CD8-positive, alpha-beta memory T cell (primary cell): Measurements from ENCODE around the gene UVRAG. TPM values are rescaled to one million over a fixed set of nuclear protein-coding genes. Genes with fewer than 3 reads are reported as not detected.

Experiments used
- CTCF ChIA-PET: fragments of 350-600 bp; sonication (Branson Sonifier 250); formaldehyde crosslinking; loops from one replicate; lab custom pipeline; 2021; ENCODE audit warnings: antibody characterized with exemption; lab: Charles Lee
- POLR2A ChIA-PET: fragments of 350-600 bp; sonication (Branson Sonifier 250); formaldehyde crosslinking; loops from one replicate; lab custom pipeline; 2021; ENCODE audit warnings: antibody characterized with exemption; lab: Charles Lee
- DNase-seq, 5 donors: peaks; one replicate each; pipeline versions ENCODE4 v3.0.0 to v3.0.0-alpha.2; 2020 to 2022; ENCODE audit warnings: mixed read lengths in 1 of 5
- H3K27ac ChIP-seq: one replicate; pipeline ENCODE4 v1.7.0; 2013; ENCODE audit warnings: low read depth, mild to moderate bottlenecking, low read length, moderate library complexity
- H3K27me3 ChIP-seq: 2 replicates; pipeline ENCODE4 v1.7.0; 2013; ENCODE audit warnings: low read length, mild to moderate bottlenecking; ENCODE audit not compliant: insufficient read depth, poor library complexity, severe bottlenecking
- H3K36me3 ChIP-seq: 2 replicates; pipeline ENCODE4 v1.7.0; 2013; ENCODE audit warnings: mild to moderate bottlenecking, low read length, moderate library complexity; ENCODE audit not compliant: insufficient read depth
- H3K4me1 ChIP-seq: 2 replicates; pipeline ENCODE4 v1.7.0; 2013; ENCODE audit warnings: mild to moderate bottlenecking, low read length, moderate library complexity; ENCODE audit not compliant: insufficient read depth
- H3K4me3 ChIP-seq: 2 replicates; pipeline ENCODE4 v1.7.0; 2013; ENCODE audit warnings: mild to moderate bottlenecking, low read length
- H3K9me3 ChIP-seq: 2 replicates; pipeline ENCODE4 v1.7.0; 2013; ENCODE audit warnings: mild to moderate bottlenecking, low read length
- H3K27ac Mint-ChIP-seq, 8 donors: one replicate each; pipeline ENCODE4 v1.8.0; 2020 to 2021; ENCODE audit warnings: mixed read lengths in 8 of 8, mild to moderate bottlenecking in 6 of 8, inconsistent platforms in 3 of 8, moderate library complexity in 3 of 8
- H3K27me3 Mint-ChIP-seq, 2 donors: one replicate each; pipeline ENCODE4 v1.8.0; 2020 to 2021; ENCODE audit warnings: mixed read lengths in 2 of 2, mild to moderate bottlenecking in 1 of 2, moderate library complexity in 1 of 2
- H3K36me3 Mint-ChIP-seq, 3 donors: one replicate each; pipeline ENCODE4 v1.8.0; 2020 to 2021; ENCODE audit warnings: mixed read lengths in 3 of 3, inconsistent platforms in 1 of 3, mild to moderate bottlenecking in 1 of 3
- H3K4me1 Mint-ChIP-seq, 3 donors: one replicate each; pipeline ENCODE4 v1.8.0; 2020 to 2021; ENCODE audit warnings: mixed read lengths in 3 of 3, inconsistent platforms in 1 of 3, mild to moderate bottlenecking in 1 of 3
- H3K4me3 Mint-ChIP-seq, 7 donors: one replicate each; pipeline ENCODE4 v1.8.0; 2020 to 2021; ENCODE audit warnings: mixed read lengths in 7 of 7, mild to moderate bottlenecking in 6 of 7, moderate library complexity in 4 of 7, inconsistent platforms in 2 of 7
- H3K9me3 Mint-ChIP-seq, 5 donors: one replicate each; pipeline ENCODE4 v1.8.0; 2020 to 2022; ENCODE audit warnings: mixed read lengths in 5 of 5, mild to moderate bottlenecking in 3 of 5, moderate library complexity in 2 of 5, inconsistent platforms in 1 of 5
- polyA plus RNA-seq: library from polyadenylated mRNA; unstranded; fragments of 300-500 nt; fragmentation: Illumina TruSeq; gene quantifications from one replicate; pipeline ENCODE4 v1.2.3, GENCODE V29; 2021
- total RNA-seq, 2 experiments: library from RNA; stranded (reverse); gene quantifications; one replicate each; pipeline ENCODE4 v1.2.3, GENCODE V29; 2021

The UVRAG gene
- total and polyA plus RNA-seq, 3 experiments from 2014 or later: 17.1 to 20.9 (median 18.0) TPM

- Mint-ChIP-seq H3K9me3 (no peaks in the 10 kb centered on the region), H3K36me3 (peaks cover 11 to 24% (median 23%) of the 10 kb centered on the region in 3 donors), H3K27me3 (no peaks in the 10 kb centered on the region), H3K4me3 (no peak overlapping the region), H3K4me1 (peaks cover 11 to 21% (median 15%) of the 10 kb centered on the region in 3 donors), H3K27ac (no peak overlapping the region)
- CTCF ChIA-PET: no interaction called here
- H3K4me1 ChIP-seq: no peaks in the 10 kb centered on the region
- no peak for DNase-seq
- no peaks in the 10 kb centered on the region for H3K27me3 ChIP-seq
- H3K9me3 ChIP-seq: no peaks in the 10 kb centered on the region
- H3K4me3 ChIP-seq: no peak overlapping the region
- no peaks in the 10 kb centered on the region for H3K36me3 ChIP-seq
- POLR2A ChIA-PET: no interaction called here
- H3K27ac ChIP-seq: no peak overlapping the region
Measured at GRCh38 chr11:75993126-75993525, 178.1 kb downstream of the UVRAG start.

GRCh38 chr11:75994616-75995015 lies 179.6 kb downstream of the UVRAG start:
- DNase-seq: no peak
- Histone ChIP-seq H3K4me1 (no peaks in the 10 kb centered on the region), H3K4me3 (no peak overlapping the region), H3K36me3 (no peaks in the 10 kb centered on the region), H3K27ac (no peak overlapping the region), H3K27me3 (no peaks in the 10 kb centered on the region), H3K9me3 (no peaks in the 10 kb centered on the region)
- H3K4me3 Mint-ChIP-seq: no peak overlapping the region
- POLR2A ChIA-PET: no interaction called here
- H3K27ac Mint-ChIP-seq: no peak overlapping the region
- CTCF ChIA-PET: no interaction called here
- H3K9me3 Mint-ChIP-seq: peaks cover 0 to 4% (median 0%) of the 10 kb centered on the region in 5 donors
- peaks cover 6 to 10% (median 9%) of the 10 kb centered on the region in 3 donors for H3K4me1 Mint-ChIP-seq
- no peaks in the 10 kb centered on the region for H3K27me3 Mint-ChIP-seq
- peaks cover 13 to 21% (median 17%) of the 10 kb centered on the region in 3 donors for H3K36me3 Mint-ChIP-seq

DNA sequence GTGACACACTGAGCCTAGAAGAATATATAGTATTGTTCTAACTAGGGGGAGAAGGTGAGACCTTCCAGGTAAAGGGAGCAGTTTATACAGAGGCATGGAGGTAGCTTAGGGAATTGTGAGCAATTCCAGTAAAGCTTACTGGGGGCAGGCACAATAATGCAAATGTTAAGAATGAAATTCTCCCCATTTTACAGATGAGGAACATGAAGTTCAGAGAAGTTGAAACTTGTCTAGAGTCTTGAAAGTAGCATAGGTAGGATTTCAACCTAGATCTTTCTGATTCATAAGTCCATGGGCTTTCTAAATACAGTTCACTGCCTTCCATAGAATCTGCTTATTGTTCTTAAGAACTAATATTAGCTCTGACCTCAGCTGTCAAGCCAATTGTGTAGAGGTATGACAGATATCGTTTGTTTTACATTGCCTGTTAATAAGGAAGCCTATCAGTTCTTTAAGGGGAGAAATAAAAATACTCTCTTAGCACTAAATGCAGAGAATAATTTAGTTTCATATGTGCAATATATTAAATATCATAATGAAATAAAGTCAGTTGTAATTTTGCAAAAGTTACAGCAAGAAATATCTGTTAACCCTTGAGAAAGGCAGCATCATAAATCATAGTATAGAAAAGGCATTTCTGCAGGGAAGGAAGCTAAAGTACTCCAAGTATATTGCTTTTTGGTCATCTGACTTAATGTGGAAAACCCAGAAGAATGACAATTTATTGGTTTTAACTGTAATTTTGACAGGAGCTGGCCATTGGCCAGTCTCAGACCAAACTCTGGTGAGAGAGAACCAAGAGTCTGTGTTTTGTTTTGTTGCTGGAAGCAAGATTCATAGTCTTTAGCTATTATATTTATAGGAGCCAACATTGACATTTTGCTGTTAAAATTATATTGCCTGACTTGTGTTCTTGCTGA lies 181.8 kb downstream of the UVRAG start:
- DNase-seq: no peak
- peaks cover 7 to 19% (median 13%) of the 10 kb centered on the region in 5 donors for H3K9me3 Mint-ChIP-seq
- no peak overlapping the region for H3K4me3 ChIP-seq
- POLR2A ChIA-PET: no interaction called here
- H3K9me3 ChIP-seq: no peaks in the 10 kb centered on the region
- peaks cover 22 to 35% (median 34%) of the 10 kb centered on the region in 3 donors for H3K36me3 Mint-ChIP-seq
- no peaks in the 10 kb centered on the region for H3K36me3 ChIP-seq
- no peak overlapping the region for H3K27ac Mint-ChIP-seq
- H3K27me3 Mint-ChIP-seq: no peaks in the 10 kb centered on the region
- no peak overlapping the region for H3K27ac ChIP-seq
- H3K4me3 Mint-ChIP-seq: no peak overlapping the region
- H3K4me1 Mint-ChIP-seq: no peaks in the 10 kb centered on the region
- no peaks in the 10 kb centered on the region for H3K27me3 ChIP-seq
- CTCF ChIA-PET: no interaction called here
- H3K4me1 ChIP-seq: no peaks in the 10 kb centered on the region

DNA sequence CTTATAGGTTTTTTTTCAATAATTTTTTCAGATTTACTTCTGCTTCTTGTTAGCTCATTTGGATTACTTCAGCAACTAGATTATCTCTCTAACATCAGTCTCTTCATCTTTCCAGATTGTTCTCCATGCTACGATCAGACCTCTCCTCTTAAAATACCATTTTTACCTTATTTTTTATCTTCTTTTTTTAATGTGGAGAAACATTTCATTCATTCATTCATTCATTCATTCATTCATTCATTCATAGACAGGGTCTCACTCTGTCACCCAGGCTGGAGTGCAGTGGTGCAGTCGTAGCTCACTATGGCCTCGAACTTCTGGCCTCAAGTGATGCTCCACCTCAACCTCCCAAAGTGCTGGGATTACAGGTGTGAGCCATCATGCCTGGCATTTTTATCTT lies 189.4 kb downstream of the UVRAG start:
- Histone ChIP-seq H3K36me3 (peaks cover 6% of the 10 kb centered on the region), H3K9me3 (no peaks in the 10 kb centered on the region), H3K27me3 (no peaks in the 10 kb centered on the region), H3K4me1 (no peaks in the 10 kb centered on the region), H3K4me3 (no peak overlapping the region), H3K27ac (no peak overlapping the region)
- peaks cover 0 to 1% of the 10 kb centered on the region in 2 donors for H3K27me3 Mint-ChIP-seq
- ChIA-PET POLR2A (no interaction called here), CTCF (no interaction called here)
- H3K27ac Mint-ChIP-seq: no peak overlapping the region
- H3K9me3 Mint-ChIP-seq: peaks cover 7 to 19% (median 10%) of the 10 kb centered on the region in 5 donors
- peaks cover 34 to 69% (median 45%) of the 10 kb centered on the region in 3 donors for H3K36me3 Mint-ChIP-seq
- no peaks in the 10 kb centered on the region for H3K4me1 Mint-ChIP-seq
- DNase-seq: no peak
- no peak overlapping the region for H3K4me3 Mint-ChIP-seq

- Histone ChIP-seq H3K4me3 (no peak overlapping the region), H3K27ac (no peak overlapping the region), H3K36me3 (peaks cover 6% of the 10 kb centered on the region), H3K27me3 (no peaks in the 10 kb centered on the region), H3K9me3 (no peaks in the 10 kb centered on the region), H3K4me1 (no peaks in the 10 kb centered on the region)
- peaks cover 35 to 75% (median 38%) of the 10 kb centered on the region in 3 donors for H3K36me3 Mint-ChIP-seq
- H3K4me3 Mint-ChIP-seq: no peak overlapping the region
- no peaks in the 10 kb centered on the region for H3K4me1 Mint-ChIP-seq
- POLR2A ChIA-PET: no interaction called here
- CTCF ChIA-PET: no interaction called here
- H3K27ac Mint-ChIP-seq: no peak overlapping the region
- no peak for DNase-seq
- peaks cover 5 to 10% (median 6%) of the 10 kb centered on the region in 5 donors for H3K9me3 Mint-ChIP-seq
- H3K27me3 Mint-ChIP-seq: peaks cover 0 to 1% of the 10 kb centered on the region in 2 donors
Measured at GRCh38 chr11:76005756-76006155, 190.7 kb downstream of the UVRAG start.

DNA sequence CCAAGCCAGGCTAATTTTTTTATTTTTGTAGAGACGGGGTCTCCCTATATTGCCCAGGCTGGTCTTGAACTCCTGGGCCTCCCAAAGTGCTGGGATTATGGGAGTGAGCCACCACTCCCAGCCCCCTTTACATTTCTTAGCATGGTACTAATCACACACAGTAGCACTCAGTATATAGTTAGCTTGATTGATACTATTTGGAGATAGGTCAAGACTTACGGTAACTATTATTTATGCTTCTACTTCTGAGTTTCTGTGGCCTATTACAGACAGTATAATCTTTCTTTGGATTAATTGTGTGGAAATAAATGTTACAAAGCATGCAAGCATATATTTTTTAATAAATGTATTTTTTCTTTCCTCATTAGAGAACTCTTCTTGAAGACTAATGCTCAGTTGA lies 192.2 kb downstream of the UVRAG start:
- Histone ChIP-seq H3K4me1 (no peaks in the 10 kb centered on the region), H3K36me3 (peaks cover 6% of the 10 kb centered on the region), H3K9me3 (no peaks in the 10 kb centered on the region), H3K27me3 (no peaks in the 10 kb centered on the region), H3K4me3 (no peak overlapping the region), H3K27ac (no peak overlapping the region)
- H3K9me3 Mint-ChIP-seq: no peaks in the 10 kb centered on the region
- peaks cover 0 to 1% of the 10 kb centered on the region in 2 donors for H3K27me3 Mint-ChIP-seq
- ChIA-PET POLR2A (interaction anchor here (0.5 kb wide), 1 partner anchor 47 kb away, joined by 4 read pairs; no protein-coding TSS in a partner anchor), CTCF (interaction anchor here (0.5 kb wide), 1 partner anchor 96 kb away, joined by 3 read pairs; no protein-coding TSS in a partner anchor)
- DNase-seq: no peak
- H3K4me3 Mint-ChIP-seq: no peak overlapping the region
- H3K27ac Mint-ChIP-seq: no peak overlapping the region
- peaks cover 30 to 74% (median 32%) of the 10 kb centered on the region in 3 donors for H3K36me3 Mint-ChIP-seq
- no peaks in the 10 kb centered on the region for H3K4me1 Mint-ChIP-seq

- no peak for DNase-seq
- H3K27me3 Mint-ChIP-seq: peaks cover 0 to 1% of the 10 kb centered on the region in 2 donors
- Histone ChIP-seq H3K9me3 (no peaks in the 10 kb centered on the region), H3K36me3 (peaks cover 6% of the 10 kb centered on the region), H3K27ac (no peak overlapping the region), H3K4me1 (no peaks in the 10 kb centered on the region), H3K4me3 (no peak overlapping the region), H3K27me3 (no peaks in the 10 kb centered on the region)
- no peaks in the 10 kb centered on the region for H3K4me1 Mint-ChIP-seq
- no peak overlapping the region for H3K27ac Mint-ChIP-seq
- CTCF ChIA-PET: no interaction called here
- H3K9me3 Mint-ChIP-seq: no peaks in the 10 kb centered on the region
- POLR2A ChIA-PET: no interaction called here
- H3K36me3 Mint-ChIP-seq: peaks cover 32 to 79% (median 35%) of the 10 kb centered on the region in 3 donors
- no peak overlapping the region for H3K4me3 Mint-ChIP-seq
Measured at GRCh38 chr11:76008474-76008873, 193.5 kb downstream of the UVRAG start.

DNA sequence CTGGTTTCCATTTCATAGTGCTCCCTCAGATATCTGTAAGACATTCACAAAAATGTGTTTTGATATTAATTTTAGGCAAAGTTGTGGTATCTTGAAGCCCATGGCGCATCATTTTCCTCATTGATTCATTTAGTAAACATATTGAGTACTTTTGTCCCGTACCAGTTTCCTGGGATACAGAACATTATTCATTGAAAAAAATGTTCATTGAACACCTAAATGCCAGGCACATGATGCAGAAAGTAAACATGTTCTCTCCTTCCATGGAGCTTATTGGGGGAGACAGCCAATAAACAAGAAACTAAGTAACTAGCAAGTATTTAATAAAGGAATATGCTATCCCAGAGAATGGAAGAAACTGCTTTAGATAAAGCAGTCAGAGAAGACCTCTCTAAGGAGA lies 195.0 kb downstream of the UVRAG start:
- no peak for DNase-seq
- Histone ChIP-seq H3K27me3 (no peaks in the 10 kb centered on the region), H3K36me3 (no peaks in the 10 kb centered on the region), H3K9me3 (no peaks in the 10 kb centered on the region), H3K27ac (no peak overlapping the region), H3K4me1 (no peaks in the 10 kb centered on the region), H3K4me3 (no peak overlapping the region)
- H3K4me3 Mint-ChIP-seq: no peak overlapping the region
- ChIA-PET CTCF (interaction anchor here (1.1 kb wide), 1 partner anchor 12 kb away, joined by 3 read pairs; no protein-coding TSS in a partner anchor), POLR2A (no interaction called here)
- no peaks in the 10 kb centered on the region for H3K4me1 Mint-ChIP-seq
- peaks cover 21 to 73% (median 29%) of the 10 kb centered on the region in 3 donors for H3K36me3 Mint-ChIP-seq
- H3K9me3 Mint-ChIP-seq: no peaks in the 10 kb centered on the region
- H3K27me3 Mint-ChIP-seq: no peaks in the 10 kb centered on the region
- peak overlapping the region in 1 of 8 donors; percentile 18 for H3K27ac Mint-ChIP-seq
